GM12878 (cell line): ENCODE measurements around the gene CNPY1. TPM values are rescaled to one million over a fixed set of nuclear protein-coding genes. Genes with fewer than 3 reads are reported as not detected.

Experiments used
- ATAC-seq: fragments of 200-7000 bp; cut with Tn5 transposase; 3 replicates; pipeline ENCODE4 v1.9.1; 2020; ENCODE audit warnings: mild to moderate bottlenecking, moderate library complexity
- BruUV-seq: library from RNA; stranded (reverse); fragments of 400-500 nt; replicated peaks from 2 replicates; lab custom pipeline; 2021; lab: Mats Ljungman, UMichigan
- CTCF ChIA-PET: fragments of 300-600 bp; sonication (Branson Sonifier 250); formaldehyde crosslinking; extraction: SDS; loops from one replicate; lab custom pipeline; 2021; ENCODE audit warnings: inconsistent platforms; lab: Yijun Ruan, JAX
- POLR2A ChIA-PET: fragments of 350-600 bp; formaldehyde crosslinking; extraction: SDS; loops from one replicate; lab custom pipeline; 2021; ENCODE audit warnings: inconsistent platforms; lab: Charles Lee
- RAD21 ChIA-PET: fragments of 300-600 bp; sonication (Branson Sonifier 250); formaldehyde crosslinking; loops from one replicate; lab custom pipeline; 2023; ENCODE audit warnings: antibody characterized with exemption; ENCODE audit not compliant: unreplicated experiment; lab: Charles Lee
- SMC1A ChIA-PET: fragments of 300-600 bp; sonication (Branson Sonifier 250); formaldehyde crosslinking; loops from one replicate; lab custom pipeline; 2023; ENCODE audit not compliant: unreplicated experiment, uncharacterized antibody; lab: Charles Lee
- DNase-seq: peaks from one replicate; pipeline ENCODE4 v3.0.0-alpha.2; 2011; ENCODE audit warnings: low read depth, low spot score
- FAIRE-seq: peaks from 3 replicates; lab custom pipeline; 2011; peaks lifted over from hg19 to GRCh38; lab: Jason Lieb, UNC
- H2AFZ ChIP-seq: 2 replicates; pipeline ENCODE4 v1.6.0; 2011; ENCODE audit warnings: low read depth, low read length, control low read depth; ENCODE audit not compliant: control insufficient read depth
- H3K27ac ChIP-seq: 2 replicates; pipeline ENCODE4 v1.5.1; 2011; ENCODE audit warnings: control low read depth; ENCODE audit not compliant: control insufficient read depth, insufficient read depth
- H3K27me3 ChIP-seq, 2 experiments: replicated peaks in 1 of 2; 2 replicates each; pipeline versions ENCODE4 v1.6.0 to v1.6.1; 2011; ENCODE audit warnings: low read length in 1 of 2; ENCODE audit not compliant: control insufficient read depth in 2 of 2, insufficient read depth in 2 of 2
- H3K36me3 ChIP-seq, 2 experiments: 2 replicates each; pipeline ENCODE4 v1.5.1; 2011; ENCODE audit warnings: low read length in 1 of 2; ENCODE audit not compliant: control insufficient read depth in 2 of 2, insufficient read depth in 2 of 2
- H3K4me1 ChIP-seq: 2 replicates; pipeline ENCODE4 v1.6.1; 2011; ENCODE audit warnings: mild to moderate bottlenecking, low read length, moderate library complexity, mixed read lengths; ENCODE audit not compliant: control insufficient read depth, insufficient read depth
- H3K4me2 ChIP-seq: 2 replicates; pipeline ENCODE4 v1.6.0; 2011; ENCODE audit warnings: control low read depth; ENCODE audit not compliant: control insufficient read depth, insufficient read depth
- H3K4me3 ChIP-seq: fragments of 200-600 bp; sonication (generic); 2 replicates; pipeline ENCODE4 v1.5.1; 2016
- H3K79me2 ChIP-seq: 2 replicates; pipeline ENCODE4 v1.6.0; 2011; ENCODE audit warnings: low read length; ENCODE audit not compliant: control insufficient read depth, insufficient read depth
- H3K9ac ChIP-seq: 2 replicates; pipeline ENCODE4 v1.8.0; 2011; ENCODE audit warnings: low read length, control low read depth, mixed read lengths; ENCODE audit not compliant: control insufficient read depth, insufficient read depth
- H3K9me3 ChIP-seq: replicated peaks from 3 replicates; pipeline ENCODE4 v1.5.1; 2011; ENCODE audit warnings: mild to moderate bottlenecking, low read length; ENCODE audit not compliant: control insufficient read depth, insufficient read depth
- H4K20me1 ChIP-seq: 2 replicates; pipeline ENCODE4 v1.6.0; 2011; ENCODE audit not compliant: control insufficient read depth, insufficient read depth
- CEBPB ChIP-seq, 2 experiments: fragments of 150-350 bp in 1 of 2; IDR thresholded peaks; 2 replicates each; pipeline ENCODE4 v1.6.1; 2012 to 2014; ENCODE audit warnings: low read depth in 2 of 2, low read length in 2 of 2, borderline replicate concordance in 1 of 2, inconsistent platforms in 1 of 2
- IKZF1 ChIP-seq: fragments of 450-650 bp; conservative IDR thresholded peaks from 2 replicates; pipeline ENCODE4 v1.6.1; 2017; ENCODE audit warnings: antibody characterized with exemption, mild to moderate bottlenecking
- IRF4 ChIP-seq: IDR thresholded peaks from 2 replicates; pipeline ENCODE4 v1.6.1; 2011; ENCODE audit warnings: low read depth, low read length
- JUNB ChIP-seq: IDR thresholded peaks from 2 replicates; pipeline ENCODE4 v1.6.1; 2016; ENCODE audit warnings: antibody characterized with exemption, mild to moderate bottlenecking
- LARP7 ChIP-seq: fragments of 450-650 bp; IDR thresholded peaks from 2 replicates; pipeline ENCODE4 v1.6.1; 2017; ENCODE audit warnings: mild to moderate bottlenecking
- NBN ChIP-seq: fragments of 450-650 bp; IDR thresholded peaks from 2 replicates; pipeline ENCODE4 v1.6.1; 2016
- PAX8 ChIP-seq: fragments of 450-650 bp; IDR thresholded peaks from 2 replicates; pipeline ENCODE4 v1.6.1; 2017; ENCODE audit warnings: mild to moderate bottlenecking, moderate library complexity
- SIX5 ChIP-seq: IDR thresholded peaks from 2 replicates; pipeline ENCODE4 v1.6.1; 2011; ENCODE audit warnings: mild to moderate bottlenecking, low read depth, low read length, moderate library complexity; ENCODE audit not compliant: severe bottlenecking
- TAF1 ChIP-seq: IDR thresholded peaks from 2 replicates; pipeline ENCODE4 v1.6.1; 2011; ENCODE audit warnings: mild to moderate bottlenecking, low read depth, low read length, borderline replicate concordance
- WGBS: methylation state at CpG from one replicate; pipeline ENCODE4 v1.1.6; 2016; ENCODE audit warnings: low lambda C conversion rate; ENCODE audit not compliant: insufficient replicate concordance, insufficient coverage; ENCODE audit errors: missing lambda C conversion rate; 5-methylcytosine and 5-hydroxymethylcytosine counted together
- in situ Hi-C: fragments of 300-500 bp; cut with MboI; formaldehyde crosslinking; loops from 9 replicates; pipeline ENCODE4 v1.14.3; 2018; ENCODE audit warnings: mixed read lengths
- intact Hi-C: fragments of 100-400 bp; cut with micrococcal nuclease; formaldehyde crosslinking; loops from one replicate; pipeline ENCODE4 v1.14.2; 2022; ENCODE audit not compliant: unreplicated experiment
- polyA plus RNA-seq, 11 experiments: library from polyadenylated mRNA; depleted of rRNA in 4 of 11; unstranded in 6 of 11; stranded (reverse) in 5 of 11; fragments of >200 nt; fragmentation: Nextera tagmentation in 4 of 11; fragmentation: Illumina TruSeq in 1 of 11; extraction: Ambion mirVana in 4 of 11; extraction: Trizol in 1 of 11; gene quantifications; 1 replicate in 1 of 11; 2 replicates in 10 of 11; pipeline versions ENCODE4 v1.2.1 to v1.2.3, GENCODE V29; 2011 to 2016; ENCODE audit warnings: inconsistent platforms in 2 of 11, missing spikeins in 2 of 11, low read depth in 1 of 11
- total RNA-seq, 4 experiments: library from RNA; depleted of rRNA in 3 of 4; stranded (reverse); fragments of >200 nt in 3 of 4; fragmentation: Illumina TruSeq in 1 of 4; extraction: Trizol in 1 of 4; gene quantifications; 2 replicates each; pipeline versions ENCODE4 v1.2.1 to v1.2.3, GENCODE V29; 2013 to 2021
- TF ChIP-seq, protein P1 (sequence below): fragments of 450-650 bp; IDR thresholded peaks from 2 replicates; pipeline ENCODE4 v1.6.1; 2017; ENCODE audit warnings: borderline replicate concordance
- TF ChIP-seq, protein P2 (sequence below): IDR thresholded peaks from 2 replicates; pipeline ENCODE4 v1.6.1; 2012; ENCODE audit warnings: mild to moderate bottlenecking, low read depth, low read length

The CNPY1 gene
- total and polyA plus RNA-seq, 10 of the 15 experiments (the other 5 are each of a cell fraction or from before 2014, with no cell fraction given) = not detected

DNA sequence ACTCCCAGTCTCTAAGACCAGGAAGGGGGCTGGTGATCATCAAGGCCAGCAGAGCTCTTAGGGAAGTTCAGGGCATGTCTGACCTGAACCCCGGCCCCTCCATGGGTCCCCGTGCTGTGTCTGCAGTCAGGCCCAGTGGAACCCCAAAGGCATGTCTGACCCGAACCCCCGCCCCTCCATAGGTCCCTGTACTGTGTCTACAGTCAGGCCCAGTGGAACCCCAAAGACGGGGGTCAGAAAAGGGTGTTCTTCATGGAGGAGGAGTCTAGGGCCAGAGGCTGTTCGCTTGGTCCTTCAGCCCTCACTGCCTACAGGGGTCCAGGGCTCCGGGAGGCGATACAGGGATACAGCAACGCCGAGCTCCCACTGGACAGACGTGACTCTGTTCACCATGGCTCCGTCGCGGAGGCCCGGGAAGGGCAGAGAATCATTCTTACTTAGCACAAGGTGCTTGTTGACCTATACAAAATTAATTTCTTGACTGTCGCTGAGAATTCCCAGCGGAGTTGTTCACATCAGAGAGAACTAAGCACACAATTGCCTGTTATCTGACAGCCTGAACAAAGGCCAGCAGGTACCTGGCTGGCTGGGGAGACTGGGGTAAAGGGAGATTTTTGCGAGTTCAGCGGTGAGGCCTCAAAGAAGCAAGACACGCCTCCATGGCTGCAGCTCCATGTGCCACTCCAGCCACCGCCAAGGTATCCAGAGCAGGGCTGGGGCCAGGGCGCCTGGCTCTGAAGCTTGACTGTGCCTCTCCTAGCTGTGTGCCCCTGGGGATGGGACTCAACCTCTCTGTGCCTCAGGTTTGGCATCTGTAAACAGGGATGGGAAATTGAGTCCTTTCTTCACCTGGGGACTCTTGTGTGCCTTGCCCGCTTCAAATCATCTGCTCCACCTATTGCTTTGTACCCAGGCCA, 61.6 kb downstream of the CNPY1 start:
- no peaks in the 10 kb centered on the region; the same call in 2 of the 3 replicates for H3K9me3 ChIP-seq
- H3K36me3 ChIP-seq = no peaks in the 10 kb centered on the region
- no peak for ATAC-seq
- H4K20me1 ChIP-seq = no peaks in the 10 kb centered on the region
- intact Hi-C loops = no loop called here
- SMC1A ChIA-PET = no interaction called here
- in situ Hi-C loops = no loop called here
- FAIRE-seq = no peak
- no peak overlapping the region for H2AFZ ChIP-seq
- RAD21 ChIA-PET = no interaction called here
- WGBS = 72% methylated on average over 23 of the region's 23 CpGs
- CTCF ChIA-PET = no interaction called here
- no TSS peak for BruUV-seq
- H3K9ac ChIP-seq = no peak overlapping the region
- POLR2A ChIA-PET = interaction anchor here (0.6 kb wide), 1 partner anchor 1634 kb away, joined by 3 read pairs; no protein-coding TSS in a partner anchor
- H3K27ac ChIP-seq = no peak overlapping the region
- no peak for DNase-seq
- H3K4me2 ChIP-seq = no peak overlapping the region
- no peaks in the 10 kb centered on the region for H3K79me2 ChIP-seq
- no peak overlapping the region for H3K4me3 ChIP-seq
- H3K27me3 ChIP-seq = no peaks in the 10 kb centered on the region
- TF ChIP-seq CEBPB (IDR thresholded peaks at IDR 0.05; ENCODE audit: borderline replicate concordance in 1 of 2, low read depth in 2 of 2, low read length in 2 of 2) (no peak), IKZF1 (no peak), JUNB (no peak), LARP7 (no peak), SIX5 (no peak), IRF4 (no peak), PAX8 (no peak), TAF1 (no peak), NBN (no peak)
- TF ChIP-seq, protein P1, sequence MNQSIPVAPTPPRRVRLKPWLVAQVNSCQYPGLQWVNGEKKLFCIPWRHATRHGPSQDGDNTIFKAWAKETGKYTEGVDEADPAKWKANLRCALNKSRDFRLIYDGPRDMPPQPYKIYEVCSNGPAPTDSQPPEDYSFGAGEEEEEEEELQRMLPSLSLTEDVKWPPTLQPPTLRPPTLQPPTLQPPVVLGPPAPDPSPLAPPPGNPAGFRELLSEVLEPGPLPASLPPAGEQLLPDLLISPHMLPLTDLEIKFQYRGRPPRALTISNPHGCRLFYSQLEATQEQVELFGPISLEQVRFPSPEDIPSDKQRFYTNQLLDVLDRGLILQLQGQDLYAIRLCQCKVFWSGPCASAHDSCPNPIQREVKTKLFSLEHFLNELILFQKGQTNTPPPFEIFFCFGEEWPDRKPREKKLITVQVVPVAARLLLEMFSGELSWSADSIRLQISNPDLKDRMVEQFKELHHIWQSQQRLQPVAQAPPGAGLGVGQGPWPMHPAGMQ = no peak
- TF ChIP-seq, protein P2, sequence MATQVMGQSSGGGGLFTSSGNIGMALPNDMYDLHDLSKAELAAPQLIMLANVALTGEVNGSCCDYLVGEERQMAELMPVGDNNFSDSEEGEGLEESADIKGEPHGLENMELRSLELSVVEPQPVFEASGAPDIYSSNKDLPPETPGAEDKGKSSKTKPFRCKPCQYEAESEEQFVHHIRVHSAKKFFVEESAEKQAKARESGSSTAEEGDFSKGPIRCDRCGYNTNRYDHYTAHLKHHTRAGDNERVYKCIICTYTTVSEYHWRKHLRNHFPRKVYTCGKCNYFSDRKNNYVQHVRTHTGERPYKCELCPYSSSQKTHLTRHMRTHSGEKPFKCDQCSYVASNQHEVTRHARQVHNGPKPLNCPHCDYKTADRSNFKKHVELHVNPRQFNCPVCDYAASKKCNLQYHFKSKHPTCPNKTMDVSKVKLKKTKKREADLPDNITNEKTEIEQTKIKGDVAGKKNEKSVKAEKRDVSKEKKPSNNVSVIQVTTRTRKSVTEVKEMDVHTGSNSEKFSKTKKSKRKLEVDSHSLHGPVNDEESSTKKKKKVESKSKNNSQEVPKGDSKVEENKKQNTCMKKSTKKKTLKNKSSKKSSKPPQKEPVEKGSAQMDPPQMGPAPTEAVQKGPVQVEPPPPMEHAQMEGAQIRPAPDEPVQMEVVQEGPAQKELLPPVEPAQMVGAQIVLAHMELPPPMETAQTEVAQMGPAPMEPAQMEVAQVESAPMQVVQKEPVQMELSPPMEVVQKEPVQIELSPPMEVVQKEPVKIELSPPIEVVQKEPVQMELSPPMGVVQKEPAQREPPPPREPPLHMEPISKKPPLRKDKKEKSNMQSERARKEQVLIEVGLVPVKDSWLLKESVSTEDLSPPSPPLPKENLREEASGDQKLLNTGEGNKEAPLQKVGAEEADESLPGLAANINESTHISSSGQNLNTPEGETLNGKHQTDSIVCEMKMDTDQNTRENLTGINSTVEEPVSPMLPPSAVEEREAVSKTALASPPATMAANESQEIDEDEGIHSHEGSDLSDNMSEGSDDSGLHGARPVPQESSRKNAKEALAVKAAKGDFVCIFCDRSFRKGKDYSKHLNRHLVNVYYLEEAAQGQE = no peak
- peaks cover 12% of the 10 kb centered on the region for H3K4me1 ChIP-seq
